K562 (cell line): Measurements from ENCODE around the gene ANKLE1. TPM values are rescaled to one million over a fixed set of nuclear protein-coding genes. Genes with fewer than 3 reads are reported as not detected.

Experiments used
- ATF1 ChIP-seq, 2 experiments: fragments of 450-650 bp in 1 of 2; IDR thresholded peaks; 2 replicates each; pipeline ENCODE4 v1.6.1; 2016; ENCODE audit warnings: missing compliant biosample characterization in 1 of 2, missing genetic modification characterization in 1 of 2
- BHLHE40 ChIP-seq: IDR thresholded peaks from 2 replicates; pipeline ENCODE4 v1.6.1; 2011; ENCODE audit warnings: low read length, improper control_type of control experiment
- GABPA ChIP-seq: fragments of 200-800 bp; sonication (Bioruptor generic); conservative IDR thresholded peaks from 2 replicates; pipeline ENCODE4 v1.6.1; 2016; ENCODE audit warnings: low read depth, missing genetic modification characterization, missing compliant biosample characterization
- RBM22 ChIP-seq: fragments of 200-400 bp; formaldehyde crosslinking; IDR thresholded peaks from 2 replicates; pipeline ENCODE4 v1.6.1; 2018; ENCODE audit warnings: low read length, low read depth; ENCODE audit not compliant: poor library complexity, severe bottlenecking
- RFX1 ChIP-seq: fragments of 450-650 bp; IDR thresholded peaks from 2 replicates; pipeline ENCODE4 v1.6.1; 2016; ENCODE audit warnings: mild to moderate bottlenecking, moderate library complexity
- SMAD3 ChIP-seq: fragments of 450-650 bp; formaldehyde crosslinking; conservative IDR thresholded peaks from 2 replicates; pipeline ENCODE4 v1.4.0; 2020; ENCODE audit warnings: mild to moderate bottlenecking
- SMC3 ChIP-seq: conservative IDR thresholded peaks from 2 replicates; pipeline ENCODE4 v1.6.1; 2011; ENCODE audit warnings: low read depth, low read length, improper control_type of control experiment; ENCODE audit not compliant: insufficient read depth
- ZNF696 ChIP-seq: fragments of 250-450 bp; sonication (Bioruptor Pico); conservative IDR thresholded peaks from 2 replicates; pipeline ENCODE4 v1.4.0; 2020; ENCODE audit warnings: mild to moderate bottlenecking, moderate library complexity
- ZNF79 ChIP-seq: fragments of 250-450 bp; sonication (Bioruptor Pico); IDR thresholded peaks from 2 replicates; pipeline ENCODE4 v1.4.0; 2020; ENCODE audit warnings: low read depth, mild to moderate bottlenecking, moderate library complexity
- polyA plus RNA-seq, 8 experiments: library from polyadenylated mRNA; depleted of rRNA in 4 of 8; stranded (reverse) in 5 of 8; unstranded in 3 of 8; fragments of >200 nt; fragmentation: Nextera tagmentation in 2 of 8; fragmentation: Illumina TruSeq in 1 of 8; extraction: Ambion mirVana in 2 of 8; extraction: Trizol in 1 of 8; gene quantifications; 2 replicates each; pipeline versions ENCODE4 v1.2.1 to v1.2.3, GENCODE V29; 2011 to 2014; ENCODE audit warnings: inconsistent platforms in 1 of 8, missing spikeins in 1 of 8
- total RNA-seq, 7 experiments: library from RNA; depleted of rRNA in 6 of 7; stranded (reverse); fragments of >200 nt in 6 of 7; fragmentation: Illumina TruSeq in 2 of 7; extraction: Trizol in 2 of 7; gene quantifications; 2 replicates each; pipeline versions ENCODE4 v1.2.1 to v1.2.3, GENCODE V29; 2011 to 2021; ENCODE audit warnings: low replicate concordance in 1 of 7
- TF ChIP-seq, protein P1 (sequence below): fragments of 250-450 bp; sonication (Bioruptor Pico); IDR thresholded peaks from 2 replicates; pipeline ENCODE4 v1.5.0; 2022; ENCODE audit warnings: mild to moderate bottlenecking
- TF ChIP-seq, protein P2 (sequence below), 2 experiments: fragments of 450-650 bp in 1 of 2; sonication (generic) in 1 of 2; formaldehyde crosslinking in 1 of 2; IDR thresholded peaks; 2 replicates each; pipeline versions ENCODE4 v1.7.1 to v1.9.0; 2016 to 2022; ENCODE audit warnings: inconsistent platforms in 1 of 2, mild to moderate bottlenecking in 1 of 2, missing genetic modification reagents in 1 of 2
- TF ChIP-seq, protein P3 (sequence below): sonication (generic); formaldehyde crosslinking; IDR thresholded peaks from 2 replicates; pipeline ENCODE4 v1.8.0; 2022; ENCODE audit warnings: missing genetic modification reagents, mild to moderate bottlenecking, borderline replicate concordance

ANKLE1 gene
- total and polyA plus RNA-seq, 9 of the 15 experiments (the other 6 are each of a cell fraction or from before 2014, with no cell fraction given) = 0.63 to 9.2 (median 2.9) TPM

DNA sequence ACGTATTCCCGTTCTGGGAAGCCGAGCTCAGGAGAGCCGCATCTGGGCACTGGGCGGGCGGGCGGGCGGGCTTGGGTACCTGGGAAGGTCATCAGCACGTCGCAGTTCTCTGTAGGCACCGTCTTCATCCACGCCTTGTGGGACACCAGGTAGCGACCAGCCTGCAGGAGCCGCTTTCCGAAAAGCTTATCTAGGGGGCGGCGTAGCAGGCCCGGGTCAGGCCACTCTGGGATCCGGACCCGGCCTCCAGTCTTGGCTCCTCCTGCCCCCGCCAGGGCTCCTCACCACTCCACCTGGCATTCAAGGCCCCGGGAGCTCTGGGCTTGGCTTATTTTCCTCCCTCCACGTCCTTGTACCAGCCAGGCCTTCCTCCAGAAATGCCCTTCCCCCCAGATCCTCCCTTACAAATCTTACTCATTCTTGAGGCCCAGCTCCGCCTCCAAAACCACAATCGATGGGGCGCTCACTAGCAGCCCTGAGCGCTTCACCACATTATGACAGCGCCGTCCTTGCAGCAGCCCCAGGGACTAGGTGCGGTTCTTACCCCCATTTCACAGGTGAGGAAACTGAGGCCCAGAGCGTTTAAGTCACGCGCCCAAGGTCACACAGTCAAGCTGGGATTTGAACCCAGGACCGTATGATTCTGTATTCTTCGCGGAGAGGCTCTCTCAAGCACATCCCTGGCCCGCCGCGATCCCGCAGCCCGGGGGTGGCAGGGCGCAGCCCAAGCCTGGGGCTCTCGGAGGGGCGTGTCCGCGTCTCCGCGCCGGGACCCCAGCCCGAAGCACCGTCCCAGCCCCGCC lies 52.1 kb downstream of the ANKLE1 start (continued):
- TF ChIP-seq GABPA (tag) (no peak), RFX1 (no peak), BHLHE40 (peak; percentile 46; the same call in 1 of the 2 replicates), ZNF79 (CRISPR knock-in tag) (no peak), SMC3 (no peak), ATF1 (CRISPR knock-in tag; IDR thresholded peaks at IDR 0.05) (no peak), ATF1 (tag; IDR thresholded peaks at IDR 0.05) (no peak), RBM22 (no peak), SMAD3 (CRISPR knock-in tag) (no peak), ZNF696 (CRISPR knock-in tag) (no peak)
- TF ChIP-seq, protein P1, sequence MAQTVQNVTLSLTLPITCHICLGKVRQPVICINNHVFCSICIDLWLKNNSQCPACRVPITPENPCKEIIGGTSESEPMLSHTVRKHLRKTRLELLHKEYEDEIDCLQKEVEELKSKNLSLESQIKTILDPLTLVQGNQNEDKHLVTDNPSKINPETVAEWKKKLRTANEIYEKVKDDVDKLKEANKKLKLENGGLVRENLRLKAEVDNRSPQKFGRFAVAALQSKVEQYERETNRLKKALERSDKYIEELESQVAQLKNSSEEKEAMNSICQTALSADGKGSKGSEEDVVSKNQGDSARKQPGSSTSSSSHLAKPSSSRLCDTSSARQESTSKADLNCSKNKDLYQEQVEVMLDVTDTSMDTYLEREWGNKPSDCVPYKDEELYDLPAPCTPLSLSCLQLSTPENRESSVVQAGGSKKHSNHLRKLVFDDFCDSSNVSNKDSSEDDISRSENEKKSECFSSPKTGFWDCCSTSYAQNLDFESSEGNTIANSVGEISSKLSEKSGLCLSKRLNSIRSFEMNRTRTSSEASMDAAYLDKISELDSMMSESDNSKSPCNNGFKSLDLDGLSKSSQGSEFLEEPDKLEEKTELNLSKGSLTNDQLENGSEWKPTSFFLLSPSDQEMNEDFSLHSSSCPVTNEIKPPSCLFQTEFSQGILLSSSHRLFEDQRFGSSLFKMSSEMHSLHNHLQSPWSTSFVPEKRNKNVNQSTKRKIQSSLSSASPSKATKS (CRISPR knock-in tag) = no peak
- TF ChIP-seq, protein P2, sequence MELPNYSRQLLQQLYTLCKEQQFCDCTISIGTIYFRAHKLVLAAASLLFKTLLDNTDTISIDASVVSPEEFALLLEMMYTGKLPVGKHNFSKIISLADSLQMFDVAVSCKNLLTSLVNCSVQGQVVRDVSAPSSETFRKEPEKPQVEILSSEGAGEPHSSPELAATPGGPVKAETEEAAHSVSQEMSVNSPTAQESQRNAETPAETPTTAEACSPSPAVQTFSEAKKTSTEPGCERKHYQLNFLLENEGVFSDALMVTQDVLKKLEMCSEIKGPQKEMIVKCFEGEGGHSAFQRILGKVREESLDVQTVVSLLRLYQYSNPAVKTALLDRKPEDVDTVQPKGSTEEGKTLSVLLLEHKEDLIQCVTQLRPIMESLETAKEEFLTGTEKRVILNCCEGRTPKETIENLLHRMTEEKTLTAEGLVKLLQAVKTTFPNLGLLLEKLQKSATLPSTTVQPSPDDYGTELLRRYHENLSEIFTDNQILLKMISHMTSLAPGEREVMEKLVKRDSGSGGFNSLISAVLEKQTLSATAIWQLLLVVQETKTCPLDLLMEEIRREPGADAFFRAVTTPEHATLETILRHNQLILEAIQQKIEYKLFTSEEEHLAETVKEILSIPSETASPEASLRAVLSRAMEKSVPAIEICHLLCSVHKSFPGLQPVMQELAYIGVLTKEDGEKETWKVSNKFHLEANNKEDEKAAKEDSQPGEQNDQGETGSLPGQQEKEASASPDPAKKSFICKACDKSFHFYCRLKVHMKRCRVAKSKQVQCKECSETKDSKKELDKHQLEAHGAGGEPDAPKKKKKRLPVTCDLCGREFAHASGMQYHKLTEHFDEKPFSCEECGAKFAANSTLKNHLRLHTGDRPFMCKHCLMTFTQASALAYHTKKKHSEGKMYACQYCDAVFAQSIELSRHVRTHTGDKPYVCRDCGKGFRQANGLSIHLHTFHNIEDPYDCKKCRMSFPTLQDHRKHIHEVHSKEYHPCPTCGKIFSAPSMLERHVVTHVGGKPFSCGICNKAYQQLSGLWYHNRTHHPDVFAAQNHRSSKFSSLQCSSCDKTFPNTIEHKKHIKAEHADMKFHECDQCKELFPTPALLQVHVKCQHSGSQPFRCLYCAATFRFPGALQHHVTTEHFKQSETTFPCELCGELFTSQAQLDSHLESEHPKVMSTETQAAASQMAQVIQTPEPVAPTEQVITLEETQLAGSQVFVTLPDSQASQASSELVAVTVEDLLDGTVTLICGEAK (IDR thresholded peaks at IDR 0.05) = no peak
- TF ChIP-seq, protein P2 (CRISPR knock-in tag; IDR thresholded peaks at IDR 0.05) = no peak
- TF ChIP-seq, protein P3, sequence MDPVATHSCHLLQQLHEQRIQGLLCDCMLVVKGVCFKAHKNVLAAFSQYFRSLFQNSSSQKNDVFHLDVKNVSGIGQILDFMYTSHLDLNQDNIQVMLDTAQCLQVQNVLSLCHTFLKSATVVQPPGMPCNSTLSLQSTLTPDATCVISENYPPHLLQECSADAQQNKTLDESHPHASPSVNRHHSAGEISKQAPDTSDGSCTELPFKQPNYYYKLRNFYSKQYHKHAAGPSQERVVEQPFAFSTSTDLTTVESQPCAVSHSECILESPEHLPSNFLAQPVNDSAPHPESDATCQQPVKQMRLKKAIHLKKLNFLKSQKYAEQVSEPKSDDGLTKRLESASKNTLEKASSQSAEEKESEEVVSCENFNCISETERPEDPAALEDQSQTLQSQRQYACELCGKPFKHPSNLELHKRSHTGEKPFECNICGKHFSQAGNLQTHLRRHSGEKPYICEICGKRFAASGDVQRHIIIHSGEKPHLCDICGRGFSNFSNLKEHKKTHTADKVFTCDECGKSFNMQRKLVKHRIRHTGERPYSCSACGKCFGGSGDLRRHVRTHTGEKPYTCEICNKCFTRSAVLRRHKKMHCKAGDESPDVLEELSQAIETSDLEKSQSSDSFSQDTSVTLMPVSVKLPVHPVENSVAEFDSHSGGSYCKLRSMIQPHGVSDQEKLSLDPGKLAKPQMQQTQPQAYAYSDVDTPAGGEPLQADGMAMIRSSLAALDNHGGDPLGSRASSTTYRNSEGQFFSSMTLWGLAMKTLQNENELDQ (CRISPR knock-in tag) = no peak
